Heart left ventricle (tissue), 16 donors: Measurements from ENCODE around the gene CENPVL1. TPM values are rescaled to one million over a fixed set of nuclear protein-coding genes. Genes with fewer than 3 reads are reported as not detected.

Experiments used
- ATAC-seq, 4 donors: fragments of 200-7000 bp; cut with Tn5 transposase; one replicate each; pipeline ENCODE4 v1.9.1; 2020 to 2022; ENCODE audit warnings: moderate library complexity in 4 of 4, mild to moderate bottlenecking in 3 of 4, moderate number of reproducible peaks in 1 of 4
- DNase-seq, 5 donors: peaks; one replicate each; pipeline ENCODE4 v3.0.0-alpha.2; 2020
- H3K27ac ChIP-seq, 12 donors: fragments of 200-600 bp; sonication (generic) in 4 of 12; one replicate each; pipeline versions ENCODE4 v1.5.0 to v1.8.0; 2016 to 2022; ENCODE audit warnings: mild to moderate bottlenecking in 2 of 12
- H3K27me3 ChIP-seq, 9 donors: fragments of 200-600 bp; sonication (generic) in 2 of 9; one replicate each; pipeline versions ENCODE4 v1.5.1 to v1.8.0; 2016 to 2022; ENCODE audit warnings: mild to moderate bottlenecking in 3 of 9
- H3K36me3 ChIP-seq, 9 donors: fragments of 200-600 bp; sonication (generic) in 2 of 9; one replicate each; pipeline versions ENCODE4 v1.5.0 to v1.8.0; 2018 to 2022; ENCODE audit warnings: mild to moderate bottlenecking in 2 of 9
- H3K4me1 ChIP-seq, 12 donors: fragments of 200-600 bp; sonication (generic) in 4 of 12; one replicate each; pipeline versions ENCODE4 v1.5.0 to v1.8.0; 2016 to 2022; ENCODE audit warnings: mild to moderate bottlenecking in 3 of 12
- H3K4me3 ChIP-seq, 12 donors: fragments of 200-600 bp; sonication (generic) in 4 of 12; one replicate each; pipeline versions ENCODE4 v1.5.0 to v1.8.0; 2017 to 2022; ENCODE audit warnings: mild to moderate bottlenecking in 9 of 12, moderate library complexity in 4 of 12
- H3K9me3 ChIP-seq, 12 donors: fragments of 200-600 bp; sonication (generic) in 4 of 12; one replicate each; pipeline versions ENCODE4 v1.5.0 to v1.8.0; 2016 to 2022; ENCODE audit warnings: mild to moderate bottlenecking in 1 of 12
- CTCF ChIP-seq, 12 donors: fragments of 200-600 bp; sonication (generic) in 4 of 12; IDR thresholded peaks; one replicate each; pipeline versions ENCODE4 v1.5.0 to v1.8.0; 2018 to 2022; ENCODE audit warnings: antibody characterized with exemption in 12 of 12, mild to moderate bottlenecking in 5 of 12
- POLR2A ChIP-seq, 2 donors: fragments of 450-650 bp; IDR thresholded peaks; one replicate each; pipeline ENCODE4 v1.6.1; 2017; ENCODE audit warnings: antibody characterized with exemption in 2 of 2, mild to moderate bottlenecking in 2 of 2, moderate library complexity in 2 of 2
- WGBS, 4 donors: extraction: QIAGEN DNeasy Blood & Tissue Kit in 2 of 4; methylation state at CpG; one replicate each; pipeline versions ENCODE4 v1.1.5 to v1.1.7; 2013 to 2018; 5-methylcytosine and 5-hydroxymethylcytosine counted together
- intact Hi-C, 10 donors: fragments of 100-400 bp; cut with DNase I; formaldehyde crosslinking; loops; one replicate each; pipeline versions ENCODE4 v1.11.1 to v1.14.2; 2022
- polyA plus RNA-seq, 2 donors: library from polyadenylated mRNA; stranded (reverse); fragments of 200-250 nt; gene quantifications; one replicate each; pipeline ENCODE4 v1.2.3, GENCODE V29; 2013
- total RNA-seq, 9 donors: library from RNA; depleted of rRNA in 2 of 9; stranded (reverse); fragments of >200 nt in 2 of 9; fragmentation: NEBNext Ultra II Directional in 3 of 9; extraction: Animal tissue kit (Norgen Biotek cat#: 25700) in 3 of 9; gene quantifications; one replicate each; pipeline versions ENCODE4 v1.1.0 to v1.2.4, GENCODE V29; 2016 to 2023
- donor health status: ischemic (EF 13 %, LVEDD 7.1; RV severe dilation, severe dysfunction).
- donor health status: healthy with polysubstance abuse.
- donor health status: DM: no; HTN: yes; CAD: no.
- donor health status: DM: no; HTN: no; CAD: no.
- donor health status: ischemic (EF 25% LVEDD 6.9; RV normal size, moderate dysfunction).
- donor health status: ischemic (EF 25% LVEDD 5.7; RV mildly dilated, moderate dysfunction).
- donor health status: healthy.
- donor health status: DM: yes; HTN: yes; CAD: no.
- donor health status: ischemic (EF 35%, LVEDD 5.7; RV mildly dilated, moderate dysfunction).
- donor health status: nonischemic (EF 11% LVEDD 7.7; RV severe dilation, severe dysfunction).
- donor health status: DM: yes; HTN: yes; CAD: no.
- donor health status: PGD.
- donor health status: ischemic (EF 29% LVEDD 5.4; RV normal size, mild dysfunction).
- donor health status: nonischemic (EF 23%, LVEDD 6.1; RV moderate dilation, normal function).

CENPVL1 gene
- total and polyA plus RNA-seq, 11 donors, result not detected

GRCh38 chrX:51737091-51737490 lies 26.8 kb downstream of the CENPVL1 start:
- no peaks in the 10 kb centered on the region for H3K4me1 ChIP-seq
- WGBS, 4 donors, result 64 to 77% (median 65%) methylated on average over 2 of the region's 2 CpGs
- intact Hi-C loops, result no loop called here
- DNase-seq (no peak), ATAC-seq (no peak)
- peaks cover 0 to 70% (median 0%) of the 10 kb centered on the region in 9 donors for H3K27me3 ChIP-seq
- H3K36me3 ChIP-seq, result no peaks in the 10 kb centered on the region
- no peak overlapping the region for H3K27ac ChIP-seq
- TF ChIP-seq CTCF (IDR thresholded peaks at IDR 0.05) (no peak), POLR2A (IDR thresholded peaks at IDR 0.05) (no peak)
- H3K9me3 ChIP-seq, result no peaks in the 10 kb centered on the region
- no peak overlapping the region for H3K4me3 ChIP-seq

- no peak for DNase-seq
These were observed 32.3 kb downstream of the CENPVL1 start for GRCh38 chrX:51742586-51742985.

GRCh38 chrX:51743179-51743957 lies 33.1 kb downstream of the CENPVL1 start, which contains the start of gene GSPT2:
TSS of gene GSPT2 (plus strand) at chrX:51743442. CDS start at chrX:51743627, 185 bp downstream.
- ATAC-seq (peak; percentile 98 to 99 (median 98)), DNase-seq (peak; percentile 72 to 80 (median 76))
- peaks cover 0 to 6% (median 0%) of the 10 kb centered on the region in 12 donors for H3K4me1 ChIP-seq
- H3K9me3 ChIP-seq, result peaks cover 0 to 17% (median 0%) of the 10 kb centered on the region in 12 donors
- peak within 1 kb of the TSS in 11 of 12 donors; percentile 26 to 86 (median 75) for H3K27ac ChIP-seq
- no peak for TF ChIP-seq CTCF (IDR thresholded peaks at IDR 0.05)
- TF ChIP-seq POLR2A (IDR thresholded peaks at IDR 0.05), result no peak
- 0 to 33% (median 12%) methylated on average over 37 to 63 of the region's 63 CpGs for WGBS, 4 donors
- peak within 1 kb of the TSS; percentile 53 to 87 (median 68) for H3K4me3 ChIP-seq
- peaks cover 0 to 38% (median 0%) of the 10 kb centered on the region in 9 donors for H3K27me3 ChIP-seq
- intact Hi-C loops, result no loop called here
- peaks cover 0 to 7% (median 0%) of the 10 kb centered on the region in 9 donors for H3K36me3 ChIP-seq

More at GRCh38 chrX:51742586-51742985, 32.3 kb downstream of the CENPVL1 start:
- Histone ChIP-seq H3K4me3 (peak overlapping the region in 9 of 12 donors; percentile 66 to 87 (median 69)), H3K4me1 (peaks cover 0 to 6% (median 0%) of the 10 kb centered on the region in 12 donors), H3K27me3 (peaks cover 0 to 45% (median 0%) of the 10 kb centered on the region in 9 donors), H3K9me3 (peaks cover 0 to 17% (median 0%) of the 10 kb centered on the region in 12 donors), H3K36me3 (peaks cover 0 to 7% (median 0%) of the 10 kb centered on the region in 9 donors), H3K27ac (peak overlapping the region in 3 of 12 donors; percentile 70 to 86 (median 80))
- 66 to 89% (median 81%) methylated on average over 3 of the region's 3 CpGs for WGBS, 4 donors
- intact Hi-C loops, result no loop called here
- TF ChIP-seq CTCF (IDR thresholded peaks at IDR 0.05), result no peak
- no peak for TF ChIP-seq POLR2A (IDR thresholded peaks at IDR 0.05)
- ATAC-seq, result no peak

- no peak for DNase-seq
- no peak for TF ChIP-seq CTCF (IDR thresholded peaks at IDR 0.05)
- TF ChIP-seq POLR2A (IDR thresholded peaks at IDR 0.05), result no peak
- Histone ChIP-seq H3K9me3 (peaks cover 0 to 17% (median 0%) of the 10 kb centered on the region in 12 donors), H3K27ac (no peak overlapping the region), H3K27me3 (peaks cover 0 to 19% (median 0%) of the 10 kb centered on the region in 9 donors), H3K36me3 (peaks cover 0 to 7% (median 0%) of the 10 kb centered on the region in 9 donors), H3K4me1 (peaks cover 0 to 6% (median 0%) of the 10 kb centered on the region in 12 donors), H3K4me3 (no peak overlapping the region)
- ATAC-seq, result no peak
- intact Hi-C loops, result no loop called here
These were observed 37.4 kb downstream of the CENPVL1 start for GRCh38 chrX:51747671-51748070.
